ENCODE measurements around the gene CUL3. TPM values are rescaled to one million over a fixed set of nuclear protein-coding genes. Genes with fewer than 3 reads are reported as not detected.

CUL3 gene
- total RNA-seq, 1 experiment from 2014 or later: 114 TPM

DNA sequence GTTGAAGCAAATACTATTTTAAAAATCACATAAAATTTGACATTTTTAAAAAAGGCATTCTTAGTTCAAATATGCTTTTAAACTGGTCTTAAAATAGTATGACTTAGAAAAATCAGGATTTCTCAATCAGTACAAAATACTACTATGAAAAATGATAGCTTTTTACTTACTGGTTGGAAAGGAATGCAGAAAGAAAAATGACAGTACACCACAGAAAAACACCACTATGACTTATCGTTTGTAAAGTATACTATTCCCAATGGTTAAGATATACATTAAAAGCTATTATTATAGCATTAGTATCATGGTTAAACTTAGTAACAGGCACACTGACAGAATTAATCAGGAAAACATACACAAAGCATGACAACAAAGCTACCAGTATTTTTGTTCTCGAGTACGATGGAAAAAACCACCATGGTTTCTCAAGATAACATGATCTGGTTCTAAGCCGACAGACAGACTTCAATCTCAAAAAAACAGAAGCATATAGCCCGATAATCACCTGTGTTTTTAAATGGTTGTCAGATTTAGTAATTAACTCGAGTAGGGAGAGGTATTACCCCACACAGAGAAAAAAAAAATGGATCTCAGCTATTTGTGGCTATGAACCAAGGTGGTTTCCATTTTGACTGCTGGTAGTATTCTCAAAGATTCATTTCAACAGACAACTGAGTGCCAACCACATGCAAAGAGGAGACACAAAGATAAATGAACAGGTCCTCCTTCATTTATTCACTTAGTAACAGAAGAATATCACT lies 39.1 kb downstream of the CUL3 start:
- no peak overlapping the region for H2AK5ac ChIP-seq (ENCODE audit: insufficient read length, low read length)
- H3K23me2 ChIP-seq (ENCODE audit: insufficient read length, low read depth, low read length, poor library complexity, severe bottlenecking): no peaks in the 10 kb centered on the region
- no peak overlapping the region for H3K4ac ChIP-seq (ENCODE audit: low read depth, low read length)
- Mint-ChIP-seq H3K27me3 (ENCODE audit: low read depth) (no peaks in the 10 kb centered on the region), H3K27ac (no peak overlapping the region), H3K4me3 (no peak overlapping the region), H3K9me3 (no peaks in the 10 kb centered on the region), H3K36me3 (ENCODE audit: insufficient read depth in 1 of 3, low read depth in 3 of 3) (peaks cover 5 to 17% (median 13%) of the 10 kb centered on the region in 3 experiments; a peak in 5 of 7 replicates), H3K4me1 (peaks cover 26 to 29% of the 10 kb centered on the region in 2 experiments)
- no peaks in the 10 kb centered on the region; the same call in 1 of the 2 replicates for H3K4me1 ChIP-seq (ENCODE audit: insufficient read depth, low read length)
- no peak overlapping the region for H2BK15ac ChIP-seq (ENCODE audit: low read depth, low read length)
- no peak overlapping the region for H4K5ac ChIP-seq (ENCODE audit: insufficient read length, low read depth, low read length)
- H3K9ac ChIP-seq (ENCODE audit: extremely low read depth, insufficient read length, low read length): no peak overlapping the region
- H2BK20ac ChIP-seq (ENCODE audit: low read depth, low read length, poor library complexity, severe bottlenecking): no peak overlapping the region
- H4K20me1 ChIP-seq (ENCODE audit: control insufficient read depth, insufficient read depth, insufficient read length): no peaks in the 10 kb centered on the region
- no peak overlapping the region for H3K23ac ChIP-seq (ENCODE audit: insufficient read length, low read depth, low read length)
- no peak overlapping the region for H3T11ph ChIP-seq (ENCODE audit: low read length)
- H3K56ac ChIP-seq (ENCODE audit: insufficient read length, low read depth, low read length): no peak overlapping the region
- H3K79me2 ChIP-seq (ENCODE audit: insufficient read depth, low read length): peaks cover 11% of the 10 kb centered on the region; the same call in 1 of the 2 replicates
- H3K18ac ChIP-seq (ENCODE audit: insufficient read length, low read depth, low read length): no peak overlapping the region
- H2AFZ ChIP-seq (ENCODE audit: low read length): no peak overlapping the region
- DNase-seq: no peak
- H3K4me2 ChIP-seq (ENCODE audit: insufficient read depth, insufficient read length, low read length): no peak overlapping the region
- H2BK120ac ChIP-seq (ENCODE audit: low read depth, low read length, poor library complexity, severe bottlenecking): no peak overlapping the region
- H3K27ac ChIP-seq (ENCODE audit: insufficient read length, low read depth, low read length): no peak overlapping the region
- H4K91ac ChIP-seq (ENCODE audit: insufficient read length, low read depth, low read length): no peak overlapping the region
- no CpG with 5 or more reads among the region's 6 CpGs for WGBS (ENCODE audit: extremely low coverage, insufficient read length, low lambda C conversion rate)
- H2BK12ac ChIP-seq (ENCODE audit: insufficient read length, low read depth, low read length): no peak overlapping the region
- no peak overlapping the region for H2BK5ac ChIP-seq (ENCODE audit: insufficient read length, low read length)
- H3K79me1 ChIP-seq (ENCODE audit: insufficient read depth, low read depth, low read length, poor library complexity, severe bottlenecking): peaks cover 10% of the 10 kb centered on the region
- no peaks in the 10 kb centered on the region for H3K27me3 ChIP-seq (ENCODE audit: insufficient read depth, low read length)
- H3K14ac ChIP-seq (ENCODE audit: insufficient read depth, low read length): no peak overlapping the region
- TF ChIP-seq, protein P1, sequence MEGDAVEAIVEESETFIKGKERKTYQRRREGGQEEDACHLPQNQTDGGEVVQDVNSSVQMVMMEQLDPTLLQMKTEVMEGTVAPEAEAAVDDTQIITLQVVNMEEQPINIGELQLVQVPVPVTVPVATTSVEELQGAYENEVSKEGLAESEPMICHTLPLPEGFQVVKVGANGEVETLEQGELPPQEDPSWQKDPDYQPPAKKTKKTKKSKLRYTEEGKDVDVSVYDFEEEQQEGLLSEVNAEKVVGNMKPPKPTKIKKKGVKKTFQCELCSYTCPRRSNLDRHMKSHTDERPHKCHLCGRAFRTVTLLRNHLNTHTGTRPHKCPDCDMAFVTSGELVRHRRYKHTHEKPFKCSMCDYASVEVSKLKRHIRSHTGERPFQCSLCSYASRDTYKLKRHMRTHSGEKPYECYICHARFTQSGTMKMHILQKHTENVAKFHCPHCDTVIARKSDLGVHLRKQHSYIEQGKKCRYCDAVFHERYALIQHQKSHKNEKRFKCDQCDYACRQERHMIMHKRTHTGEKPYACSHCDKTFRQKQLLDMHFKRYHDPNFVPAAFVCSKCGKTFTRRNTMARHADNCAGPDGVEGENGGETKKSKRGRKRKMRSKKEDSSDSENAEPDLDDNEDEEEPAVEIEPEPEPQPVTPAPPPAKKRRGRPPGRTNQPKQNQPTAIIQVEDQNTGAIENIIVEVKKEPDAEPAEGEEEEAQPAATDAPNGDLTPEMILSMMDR (conservative IDR thresholded peaks at IDR 0.05): no peak
- no peak overlapping the region for H4K8ac ChIP-seq (replicated peaks; ENCODE audit: insufficient read length, low read depth, low read length)
- no peaks in the 10 kb centered on the region for H3K9me3 ChIP-seq (ENCODE audit: control insufficient read depth, low read depth, low read length)

Data from H9 (cell line).